PC-3 (cell line): ENCODE data around the gene SLC2A9. TPM values are rescaled to one million over a fixed set of nuclear protein-coding genes. Genes with fewer than 3 reads are reported as not detected.

ENCODE experiments used
- ATAC-seq: fragments of 200-7000 bp; cut with Tn5 transposase; 2 replicates; pipeline ENCODE4 v1.9.1; 2020; ENCODE audit warnings: mild to moderate bottlenecking, moderate library complexity
- BruUV-seq: library from RNA; stranded (reverse); fragments of 400-500 nt; replicated peaks from 2 replicates; lab custom pipeline; 2021; lab: Mats Ljungman, UMichigan
- CTCF ChIA-PET: fragments of 300-600 bp; sonication (Branson Sonifier 250); formaldehyde crosslinking; loops from one replicate; lab custom pipeline; 2022; ENCODE audit warnings: antibody characterized with exemption; lab: Charles Lee
- POLR2A ChIA-PET: fragments of 300-600 bp; sonication (Branson Sonifier 250); formaldehyde crosslinking; loops from one replicate; lab custom pipeline; 2022; ENCODE audit warnings: antibody characterized with exemption; ENCODE audit not compliant: unreplicated experiment; lab: Charles Lee
- DNase-seq: peaks from one replicate; pipeline ENCODE4 v3.0.0-alpha.2; 2015
- H2AFZ ChIP-seq: fragments of 300-600 bp; sonication (generic); 2 replicates; pipeline ENCODE4 v1.6.0; 2016; ENCODE audit warnings: antibody characterized with exemption, low read length
- H3F3A ChIP-seq: fragments of 300-600 bp; sonication (generic); one replicate; pipeline ENCODE4 v1.6.0; 2017; ENCODE audit warnings: antibody characterized with exemption, low read length, control low read depth, mild to moderate bottlenecking; ENCODE audit not compliant: unreplicated experiment
- H3K27ac ChIP-seq: fragments of 300-600 bp; sonication (generic); 2 replicates; pipeline ENCODE4 v1.5.1; 2016; ENCODE audit warnings: mild to moderate bottlenecking, low read length
- H3K27me3 ChIP-seq: fragments of 300-600 bp; sonication (generic); 2 replicates; pipeline ENCODE4 v1.6.1; 2016; ENCODE audit warnings: low read length, mixed read lengths
- H3K36me3 ChIP-seq: fragments of 300-600 bp; sonication (generic); 2 replicates; pipeline ENCODE4 v1.6.1; 2016; ENCODE audit warnings: low read depth, mixed run types, low read length, mixed read lengths
- H3K4me1 ChIP-seq: fragments of 300-600 bp; sonication (generic); 2 replicates; pipeline ENCODE4 v1.5.1; 2016; ENCODE audit warnings: low read length; ENCODE audit not compliant: insufficient read depth
- H3K4me2 ChIP-seq: fragments of 300-600 bp; sonication (generic); 2 replicates; pipeline ENCODE4 v1.6.0; 2016; ENCODE audit warnings: low read length
- H3K4me3 ChIP-seq: fragments of 300-600 bp; sonication (generic); 2 replicates; pipeline ENCODE4 v1.5.1; 2016; ENCODE audit warnings: mild to moderate bottlenecking, low read length, mixed read lengths
- H3K79me2 ChIP-seq: fragments of 300-600 bp; sonication (generic); 2 replicates; pipeline ENCODE4 v1.6.1; 2017; ENCODE audit warnings: low read length, mixed read lengths
- H3K9ac ChIP-seq: fragments of 300-600 bp; sonication (generic); 2 replicates; pipeline ENCODE4 v1.6.0; 2016; ENCODE audit warnings: mild to moderate bottlenecking, low read length
- H3K9me2 ChIP-seq: fragments of 300-600 bp; sonication (generic); replicated peaks from 2 replicates; pipeline ENCODE4 v1.6.1; 2016; ENCODE audit warnings: mixed run types, low read length, mixed read lengths
- H3K9me3 ChIP-seq: fragments of 300-600 bp; sonication (generic); 2 replicates; pipeline ENCODE4 v1.6.1; 2016; ENCODE audit warnings: low read length, mixed read lengths
- H4K20me1 ChIP-seq: fragments of 300-600 bp; sonication (generic); 2 replicates; pipeline ENCODE4 v1.6.1; 2016; ENCODE audit warnings: low read length, mixed read lengths
- CTCF ChIP-seq: fragments of 300-600 bp; sonication (generic); conservative IDR thresholded peaks from 2 replicates; pipeline ENCODE4 v1.5.1; 2017; ENCODE audit warnings: antibody characterized with exemption, low read depth, mild to moderate bottlenecking, low read length
- EZH2 ChIP-seq: fragments of 300-600 bp; sonication (generic); IDR thresholded peaks from one replicate; pipeline ENCODE4 v1.6.1; 2017; ENCODE audit warnings: antibody characterized with exemption, mild to moderate bottlenecking, low read length; ENCODE audit not compliant: unreplicated experiment
- EZH2phosphoT487 ChIP-seq: fragments of 300-600 bp; sonication (generic); IDR thresholded peaks from 2 replicates; pipeline ENCODE4 v1.6.1; 2018; ENCODE audit warnings: mild to moderate bottlenecking, antibody characterized with exemption, low read length, borderline replicate concordance
- intact Hi-C: fragments of 100-400 bp; cut with micrococcal nuclease; formaldehyde crosslinking; loops from 2 replicates; pipeline ENCODE4 v1.9.0; 2023
- total RNA-seq: library from RNA; depleted of rRNA; stranded (reverse); fragments of >200 nt; gene quantifications from 2 replicates; pipeline ENCODE4 v1.2.3, GENCODE V29; 2014

SLC2A9 gene
- total RNA-seq, 1 experiment from 2014 or later, result 0.11 TPM

- Histone ChIP-seq H3K79me2 (no peaks in the 10 kb centered on the region), H3K9me2 (no peaks in the 10 kb centered on the region), H3K4me2 (no peak overlapping the region), H3K27ac (no peak overlapping the region), H3F3A (no peaks in the 10 kb centered on the region), H4K20me1 (no peaks in the 10 kb centered on the region), H3K4me3 (no peak overlapping the region), H3K36me3 (no peaks in the 10 kb centered on the region), H3K4me1 (no peaks in the 10 kb centered on the region), H3K9ac (no peak overlapping the region), H2AFZ (no peak overlapping the region), H3K27me3 (no peaks in the 10 kb centered on the region), H3K9me3 (no peaks in the 10 kb centered on the region)
- BruUV-seq, result no TSS peak
- DNase-seq (no peak), ATAC-seq (no peak)
- ChIA-PET POLR2A (no interaction called here), CTCF (no interaction called here)
- intact Hi-C loops, result no loop called here
- TF ChIP-seq CTCF (no peak), EZH2phosphoT487 (no peak), EZH2 (no peak)
Observed at GRCh38 chr4:10048941-10049697, 27.8 kb upstream of the SLC2A9 start.

- intact Hi-C loops, result no loop called here
- POLR2A ChIA-PET, result no interaction called here
- Histone ChIP-seq H3K9me3 (no peaks in the 10 kb centered on the region), H3K27me3 (no peaks in the 10 kb centered on the region), H4K20me1 (no peaks in the 10 kb centered on the region), H3K9me2 (no peaks in the 10 kb centered on the region), H2AFZ (no peak overlapping the region), H3K4me2 (no peak overlapping the region), H3K4me1 (no peaks in the 10 kb centered on the region), H3K9ac (no peak overlapping the region), H3F3A (no peaks in the 10 kb centered on the region), H3K4me3 (no peak overlapping the region), H3K27ac (no peak overlapping the region), H3K79me2 (no peaks in the 10 kb centered on the region), H3K36me3 (no peaks in the 10 kb centered on the region)
- ATAC-seq (no peak), DNase-seq (no peak)
- BruUV-seq, result no TSS peak
- TF ChIP-seq EZH2phosphoT487 (no peak), CTCF (no peak), EZH2 (no peak)
- CTCF ChIA-PET, result no interaction called here
Observed at GRCh38 chr4:10047967-10048366, 26.7 kb upstream of the SLC2A9 start.

GRCh38 chr4:10046471-10046870, 25.2 kb upstream of the SLC2A9 start:
- no peak overlapping the region for H3K9ac ChIP-seq
- DNase-seq, result no peak
- no peaks in the 10 kb centered on the region for H4K20me1 ChIP-seq
- no peaks in the 10 kb centered on the region for H3K79me2 ChIP-seq
- no peak for ATAC-seq
- no peaks in the 10 kb centered on the region for H3K27me3 ChIP-seq
- no peaks in the 10 kb centered on the region for H3K36me3 ChIP-seq
- intact Hi-C loops, result no loop called here
- BruUV-seq, result no TSS peak
- POLR2A ChIA-PET, result no interaction called here
- no peaks in the 10 kb centered on the region for H3F3A ChIP-seq
- H3K9me3 ChIP-seq, result no peaks in the 10 kb centered on the region
- H2AFZ ChIP-seq, result no peak overlapping the region
- no peaks in the 10 kb centered on the region for H3K4me1 ChIP-seq
- H3K4me3 ChIP-seq, result no peak overlapping the region
- H3K9me2 ChIP-seq, result no peaks in the 10 kb centered on the region
- no peak overlapping the region for H3K4me2 ChIP-seq
- TF ChIP-seq EZH2, result no peak
- TF ChIP-seq EZH2phosphoT487, result no peak
- TF ChIP-seq CTCF, result no peak
- H3K27ac ChIP-seq, result no peak overlapping the region
- CTCF ChIA-PET, result no interaction called here
